ENCODE results near the gene GPR137B. TPM values are rescaled to one million over a fixed set of nuclear protein-coding genes. Genes with fewer than 3 reads are reported as not detected.
"Not testable (repeated sequence)": the region's sequence is repeated elsewhere in the genome, so short reads cannot be mapped to it uniquely, and the experiment has no call there.

GPR137B gene
- total and polyA plus RNA-seq, 2 of the 13 experiments (the other 11 are each of a cell fraction or from before 2014, with no cell fraction given): 0.31 to 0.41 TPM

DNA sequence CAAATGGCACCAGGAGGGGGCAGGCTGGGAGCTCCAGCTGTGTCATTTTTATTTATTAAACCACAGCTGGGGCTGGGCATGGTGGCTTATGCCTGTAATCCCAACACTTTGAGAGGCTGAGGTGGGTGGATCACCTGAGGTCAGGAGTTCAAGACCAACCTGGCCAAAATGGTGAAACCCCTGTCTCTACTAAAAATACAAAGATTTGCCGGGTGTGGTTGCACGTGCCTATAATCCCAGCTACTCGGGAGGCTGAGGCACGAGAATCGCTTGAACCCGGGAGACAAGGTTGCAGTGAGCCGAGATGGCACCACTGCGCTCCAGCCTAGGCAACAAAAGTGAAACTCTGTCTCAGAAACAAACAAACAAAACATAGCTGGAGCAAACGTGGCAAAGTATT, 15.7 kb downstream of the GPR137B start:
- WGBS (ENCODE audit: low lambda C conversion rate): 52% methylated on average over 9 of the region's 9 CpGs
- DNase-seq (ENCODE audit: low spot score); H4K20me1 ChIP-seq (ENCODE audit: insufficient read depth, low read length); H3K27ac ChIP-seq (ENCODE audit: extremely low read length, insufficient read depth, low read length); H3K4me2 ChIP-seq (ENCODE audit: low read depth, low read length); H3K36me3 ChIP-seq (replicated peaks in 1 of 2; ENCODE audit: control insufficient read depth in 1 of 2, insufficient read depth in 2 of 2, low read length in 2 of 2); H3K4me3 ChIP-seq (replicated peaks in 1 of 3; ENCODE audit: insufficient read depth in 1 of 3, low read depth in 2 of 3, low read length in 3 of 3); H3K9ac ChIP-seq (ENCODE audit: insufficient read depth, low read depth, low read length); CTCF ChIA-PET (ENCODE audit: low intra/inter-chr PET ratio, low total read pairs); POLR2A ChIA-PET; BruUV-seq (replicated peaks); H3K27me3 ChIP-seq (ENCODE audit: control insufficient read depth in 1 of 2, insufficient read depth in 2 of 2, low read length in 2 of 2); intact Hi-C loops (cut with micrococcal nuclease; ENCODE audit: unreplicated experiment); FAIRE-seq; H3K79me2 ChIP-seq (ENCODE audit: insufficient read depth, low read length); H2AFZ ChIP-seq (ENCODE audit: low read length); in situ Hi-C loops (cut with HindIII; ENCODE audit: extremely low pct_ligation_motif_present, low pct_unique_long_range_greater_than_20kb): not testable (repeated sequence)
- Histone ChIP-seq H3K9me3 (ENCODE audit: low read length) (peaks cover 17% of the 10 kb centered on the region), H3K4me1 (ENCODE audit: insufficient read depth, low read length) (peaks cover 16% of the 10 kb centered on the region)
- ATAC-seq: peak; percentile 25; the same call in 1 of the 3 replicates
- TF ChIP-seq STAG1 (CRISPR knock-in tag; IDR thresholded peaks at IDR 0.05): peak; percentile 36
- TF ChIP-seq, protein P1, sequence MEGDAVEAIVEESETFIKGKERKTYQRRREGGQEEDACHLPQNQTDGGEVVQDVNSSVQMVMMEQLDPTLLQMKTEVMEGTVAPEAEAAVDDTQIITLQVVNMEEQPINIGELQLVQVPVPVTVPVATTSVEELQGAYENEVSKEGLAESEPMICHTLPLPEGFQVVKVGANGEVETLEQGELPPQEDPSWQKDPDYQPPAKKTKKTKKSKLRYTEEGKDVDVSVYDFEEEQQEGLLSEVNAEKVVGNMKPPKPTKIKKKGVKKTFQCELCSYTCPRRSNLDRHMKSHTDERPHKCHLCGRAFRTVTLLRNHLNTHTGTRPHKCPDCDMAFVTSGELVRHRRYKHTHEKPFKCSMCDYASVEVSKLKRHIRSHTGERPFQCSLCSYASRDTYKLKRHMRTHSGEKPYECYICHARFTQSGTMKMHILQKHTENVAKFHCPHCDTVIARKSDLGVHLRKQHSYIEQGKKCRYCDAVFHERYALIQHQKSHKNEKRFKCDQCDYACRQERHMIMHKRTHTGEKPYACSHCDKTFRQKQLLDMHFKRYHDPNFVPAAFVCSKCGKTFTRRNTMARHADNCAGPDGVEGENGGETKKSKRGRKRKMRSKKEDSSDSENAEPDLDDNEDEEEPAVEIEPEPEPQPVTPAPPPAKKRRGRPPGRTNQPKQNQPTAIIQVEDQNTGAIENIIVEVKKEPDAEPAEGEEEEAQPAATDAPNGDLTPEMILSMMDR (CRISPR knock-in tag; IDR thresholded peaks at IDR 0.05): peak; percentile 41
- TF ChIP-seq, protein P2, sequence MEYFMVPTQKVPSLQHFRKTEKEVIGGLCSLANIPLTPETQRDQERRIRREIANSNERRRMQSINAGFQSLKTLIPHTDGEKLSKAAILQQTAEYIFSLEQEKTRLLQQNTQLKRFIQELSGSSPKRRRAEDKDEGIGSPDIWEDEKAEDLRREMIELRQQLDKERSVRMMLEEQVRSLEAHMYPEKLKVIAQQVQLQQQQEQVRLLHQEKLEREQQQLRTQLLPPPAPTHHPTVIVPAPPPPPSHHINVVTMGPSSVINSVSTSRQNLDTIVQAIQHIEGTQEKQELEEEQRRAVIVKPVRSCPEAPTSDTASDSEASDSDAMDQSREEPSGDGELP (IDR thresholded peaks at IDR 0.05; ENCODE audit: borderline replicate concordance, low read depth): 0 out of 2 replicates have a peak, but pooled peaks have one; percentile 25

DNA sequence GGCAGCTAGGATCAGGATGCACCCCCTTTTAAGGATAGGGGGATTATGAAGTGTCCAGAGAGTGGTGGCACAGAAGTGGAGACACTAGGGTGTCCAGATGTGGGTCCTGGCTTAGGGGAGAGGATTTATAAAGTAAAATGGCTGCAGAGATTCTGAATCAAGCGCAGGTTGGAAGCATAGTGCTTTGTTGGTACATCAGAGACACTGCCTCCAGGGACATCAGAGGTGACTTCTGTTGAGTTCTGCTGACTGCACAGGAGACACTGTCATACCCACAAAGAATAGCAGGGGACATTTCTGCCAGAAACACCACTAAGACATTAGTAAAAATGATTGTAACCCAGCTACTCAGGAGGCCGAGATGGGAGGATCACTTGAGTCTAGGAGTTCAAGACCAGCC, 16.4 kb downstream of the GPR137B start:
- in situ Hi-C loops (cut with HindIII; ENCODE audit: extremely low pct_ligation_motif_present, low pct_unique_long_range_greater_than_20kb) (no loop called here), intact Hi-C loops (cut with micrococcal nuclease; ENCODE audit: unreplicated experiment) (no loop called here)
- Histone ChIP-seq H3K36me3 (replicated peaks in 1 of 2; ENCODE audit: control insufficient read depth in 1 of 2, insufficient read depth in 2 of 2, low read length in 2 of 2) (no peaks in the 10 kb centered on the region), H3K4me2 (ENCODE audit: low read depth, low read length) (no peak overlapping the region), H4K20me1 (ENCODE audit: insufficient read depth, low read length) (no peaks in the 10 kb centered on the region), H3K27me3 (ENCODE audit: control insufficient read depth in 1 of 2, insufficient read depth in 2 of 2, low read length in 2 of 2) (no peaks in the 10 kb centered on the region; a peak in 1 of 5 replicates), H3K79me2 (ENCODE audit: insufficient read depth, low read length) (no peaks in the 10 kb centered on the region), H2AFZ (ENCODE audit: low read length) (no peak overlapping the region), H3K27ac (ENCODE audit: extremely low read length, insufficient read depth, low read length) (no peak overlapping the region), H3K9ac (ENCODE audit: insufficient read depth, low read depth, low read length) (no peak overlapping the region), H3K4me3 (replicated peaks in 1 of 3; ENCODE audit: insufficient read depth in 1 of 3, low read depth in 2 of 3, low read length in 3 of 3) (no peak overlapping the region), H3K4me1 (ENCODE audit: insufficient read depth, low read length) (peaks cover 21% of the 10 kb centered on the region), H3K9me3 (ENCODE audit: low read length) (peaks cover 17% of the 10 kb centered on the region)
- ChIA-PET POLR2A (no interaction called here), CTCF (ENCODE audit: low intra/inter-chr PET ratio, low total read pairs) (no interaction called here)
- FAIRE-seq (no peak), DNase-seq (ENCODE audit: low spot score) (no peak), ATAC-seq (no peak)
- no TSS peak for BruUV-seq (replicated peaks)
- 63% methylated on average over 2 of the region's 2 CpGs for WGBS (ENCODE audit: low lambda C conversion rate)
- no peak for TF ChIP-seq ZNF570 (CRISPR knock-in tag; IDR thresholded peaks at IDR 0.05; ENCODE audit: borderline replicate concordance)
- TF ChIP-seq, protein P3, sequence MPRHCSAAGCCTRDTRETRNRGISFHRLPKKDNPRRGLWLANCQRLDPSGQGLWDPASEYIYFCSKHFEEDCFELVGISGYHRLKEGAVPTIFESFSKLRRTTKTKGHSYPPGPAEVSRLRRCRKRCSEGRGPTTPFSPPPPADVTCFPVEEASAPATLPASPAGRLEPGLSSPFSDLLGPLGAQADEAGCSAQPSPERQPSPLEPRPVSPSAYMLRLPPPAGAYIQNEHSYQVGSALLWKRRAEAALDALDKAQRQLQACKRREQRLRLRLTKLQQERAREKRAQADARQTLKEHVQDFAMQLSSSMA (CRISPR knock-in tag; IDR thresholded peaks at IDR 0.05): no peak
- TF ChIP-seq CEBPG (CRISPR knock-in tag; IDR thresholded peaks at IDR 0.05): no peak
- TF ChIP-seq, protein P4, sequence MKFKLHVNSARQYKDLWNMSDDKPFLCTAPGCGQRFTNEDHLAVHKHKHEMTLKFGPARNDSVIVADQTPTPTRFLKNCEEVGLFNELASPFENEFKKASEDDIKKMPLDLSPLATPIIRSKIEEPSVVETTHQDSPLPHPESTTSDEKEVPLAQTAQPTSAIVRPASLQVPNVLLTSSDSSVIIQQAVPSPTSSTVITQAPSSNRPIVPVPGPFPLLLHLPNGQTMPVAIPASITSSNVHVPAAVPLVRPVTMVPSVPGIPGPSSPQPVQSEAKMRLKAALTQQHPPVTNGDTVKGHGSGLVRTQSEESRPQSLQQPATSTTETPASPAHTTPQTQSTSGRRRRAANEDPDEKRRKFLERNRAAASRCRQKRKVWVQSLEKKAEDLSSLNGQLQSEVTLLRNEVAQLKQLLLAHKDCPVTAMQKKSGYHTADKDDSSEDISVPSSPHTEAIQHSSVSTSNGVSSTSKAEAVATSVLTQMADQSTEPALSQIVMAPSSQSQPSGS (CRISPR knock-in tag; IDR thresholded peaks at IDR 0.05): no peak
- TF ChIP-seq, protein P5, sequence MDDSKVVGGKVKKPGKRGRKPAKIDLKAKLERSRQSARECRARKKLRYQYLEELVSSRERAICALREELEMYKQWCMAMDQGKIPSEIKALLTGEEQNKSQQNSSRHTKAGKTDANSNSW (CRISPR knock-in tag; IDR thresholded peaks at IDR 0.05; ENCODE audit: borderline replicate concordance): no peak
- TF ChIP-seq, protein P6, sequence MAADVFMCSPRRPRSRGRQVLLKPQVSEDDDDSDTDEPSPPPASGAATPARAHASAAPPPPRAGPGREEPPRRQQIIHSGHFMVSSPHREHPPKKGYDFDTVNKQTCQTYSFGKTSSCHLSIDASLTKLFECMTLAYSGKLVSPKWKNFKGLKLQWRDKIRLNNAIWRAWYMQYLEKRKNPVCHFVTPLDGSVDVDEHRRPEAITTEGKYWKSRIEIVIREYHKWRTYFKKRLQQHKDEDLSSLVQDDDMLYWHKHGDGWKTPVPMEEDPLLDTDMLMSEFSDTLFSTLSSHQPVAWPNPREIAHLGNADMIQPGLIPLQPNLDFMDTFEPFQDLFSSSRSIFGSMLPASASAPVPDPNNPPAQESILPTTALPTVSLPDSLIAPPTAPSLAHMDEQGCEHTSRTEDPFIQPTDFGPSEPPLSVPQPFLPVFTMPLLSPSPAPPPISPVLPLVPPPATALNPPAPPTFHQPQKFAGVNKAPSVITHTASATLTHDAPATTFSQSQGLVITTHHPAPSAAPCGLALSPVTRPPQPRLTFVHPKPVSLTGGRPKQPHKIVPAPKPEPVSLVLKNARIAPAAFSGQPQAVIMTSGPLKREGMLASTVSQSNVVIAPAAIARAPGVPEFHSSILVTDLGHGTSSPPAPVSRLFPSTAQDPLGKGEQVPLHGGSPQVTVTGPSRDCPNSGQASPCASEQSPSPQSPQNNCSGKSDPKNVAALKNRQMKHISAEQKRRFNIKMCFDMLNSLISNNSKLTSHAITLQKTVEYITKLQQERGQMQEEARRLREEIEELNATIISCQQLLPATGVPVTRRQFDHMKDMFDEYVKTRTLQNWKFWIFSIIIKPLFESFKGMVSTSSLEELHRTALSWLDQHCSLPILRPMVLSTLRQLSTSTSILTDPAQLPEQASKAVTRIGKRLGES (CRISPR knock-in tag; IDR thresholded peaks at IDR 0.05; ENCODE audit: borderline replicate concordance): no peak
- no peak for TF ChIP-seq ZNF12 (CRISPR knock-in tag; IDR thresholded peaks at IDR 0.05)

Data from HepG2 (cell line).